GM19372 (cell line): ENCODE data around the gene NBEAL1.
A peak's percentile ranks its signal among the peaks of the same experiment; 100 is the strongest.
"Not testable (repeated sequence)": the region's sequence is repeated elsewhere in the genome, so short reads cannot be mapped to it uniquely, and the experiment has no call there.

Experiments
- ATAC-seq: cut with Tn5 transposase; IDR thresholded peaks from one replicate; pipeline ENCODE4 v1.9.1; 2021; ENCODE audit warnings: mild to moderate bottlenecking, low read depth, moderate library complexity; ENCODE audit not compliant: unreplicated experiment

Gene NBEAL1

GRCh38 chr2:203014456-203015199 lies at the start of gene NBEAL1:
TSS of gene NBEAL1 (plus strand) at chr2:203014875. CDS start at chr2:203016385, 1,510 bp downstream.
- ATAC-seq = peak; percentile 98

GRCh38 chr2:202965810-202966460 lies 48.7 kb upstream of the NBEAL1 start:
- no peak for ATAC-seq

- ATAC-seq = not testable (repeated sequence)
These were observed 45.3 kb upstream of the NBEAL1 start for GRCh38 chr2:202969404-202969803.

GRCh38 chr2:202976809-202977208 lies 37.9 kb upstream of the NBEAL1 start:
- no peak for ATAC-seq

- ATAC-seq = no peak
These were observed 31.7 kb upstream of the NBEAL1 start for GRCh38 chr2:202982779-202983491.

- ATAC-seq = no peak
These were observed 24.9 kb upstream of the NBEAL1 start for GRCh38 chr2:202989749-202990148.

- ATAC-seq = no peak
These were observed 24.2 kb upstream of the NBEAL1 start for GRCh38 chr2:202990501-202990900.

GRCh38 chr2:202997113-202997512 lies 17.6 kb upstream of the NBEAL1 start:
- ATAC-seq = not testable (repeated sequence)

GRCh38 chr2:203002054-203002821 lies 12.4 kb upstream of the NBEAL1 start:
- ATAC-seq = no peak

- ATAC-seq = no peak
These were observed 11.0 kb upstream of the NBEAL1 start for GRCh38 chr2:203003716-203004115.

GRCh38 chr2:203016716-203017115 lies 2.0 kb downstream of the NBEAL1 start:
- ATAC-seq = no peak

- no peak for ATAC-seq
These were observed 3.5 kb downstream of the NBEAL1 start for GRCh38 chr2:203018181-203018580.

GRCh38 chr2:203019142-203019541 lies 4.5 kb downstream of the NBEAL1 start:
- ATAC-seq = no peak

- no peak for ATAC-seq
These were observed 7.3 kb downstream of the NBEAL1 start for GRCh38 chr2:203021991-203022390.

- ATAC-seq = no peak
These were observed 8.1 kb downstream of the NBEAL1 start for GRCh38 chr2:203022751-203023150.

- ATAC-seq = no peak
These were observed 10.9 kb downstream of the NBEAL1 start for GRCh38 chr2:203025592-203025991.

GRCh38 chr2:203030545-203030944 lies 15.9 kb downstream of the NBEAL1 start:
- no peak for ATAC-seq

- ATAC-seq = no peak
These were observed 16.3 kb downstream of the NBEAL1 start for GRCh38 chr2:203030991-203031390.

GRCh38 chr2:203033395-203033794 lies 18.7 kb downstream of the NBEAL1 start:
- no peak for ATAC-seq

GRCh38 chr2:203035879-203036470 lies 21.3 kb downstream of the NBEAL1 start:
- no peak for ATAC-seq
